GM19099 (cell line): Measurements from ENCODE around the gene INS.

Experiments
- POLR2A ChIP-seq: IDR thresholded peaks from 3 replicates; pipeline ENCODE4 v1.6.1; 2011; ENCODE audit warnings: low read depth; ENCODE audit not compliant: insufficient read length; ENCODE audit errors: extremely low read depth

Gene INS

DNA sequence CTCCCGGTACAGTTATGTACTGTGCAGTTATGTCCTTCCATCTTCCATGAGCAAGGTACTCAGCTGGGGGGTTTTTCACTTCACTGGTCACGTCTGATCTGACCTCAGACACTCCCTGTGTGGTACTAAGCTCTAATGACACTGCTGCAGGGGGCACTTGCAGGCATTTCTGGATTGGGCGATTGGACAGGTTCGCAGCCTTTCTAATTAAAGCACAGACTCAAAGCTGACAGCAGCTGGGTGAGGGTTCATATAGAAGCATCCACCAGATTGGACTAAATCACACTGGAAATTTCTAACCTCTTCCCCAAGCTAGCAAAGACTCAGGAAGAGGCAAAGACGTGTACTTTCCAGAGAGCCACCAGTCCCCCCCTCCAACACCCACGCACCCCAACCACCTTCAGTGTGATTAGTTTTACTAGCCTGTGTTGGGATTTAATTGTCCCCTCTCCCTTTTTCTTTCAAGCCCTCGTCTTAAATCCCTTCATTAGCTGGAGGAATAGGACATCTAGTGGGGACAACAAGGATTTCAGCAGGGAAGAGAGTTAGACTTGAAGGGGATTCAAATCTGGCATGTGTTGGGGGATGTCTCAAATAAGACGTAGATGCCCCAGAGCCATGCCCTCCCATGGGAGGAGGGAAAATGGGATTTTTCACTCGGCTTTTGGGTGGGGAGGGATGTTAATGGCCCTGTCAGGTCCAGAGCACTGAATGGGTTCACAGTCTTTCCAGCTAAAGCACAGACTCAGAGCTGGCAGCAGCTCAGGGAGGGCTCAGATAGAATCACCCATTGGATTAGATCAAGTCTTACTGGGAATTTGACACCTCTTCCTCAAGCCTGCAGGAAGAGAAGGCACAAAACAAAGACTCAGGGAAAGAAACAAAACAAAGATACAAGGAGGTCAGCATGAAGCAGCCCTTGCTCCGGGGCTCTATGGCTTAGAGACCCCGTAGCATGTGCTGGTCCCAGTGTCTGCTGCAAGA, 10.9 kb downstream of the INS start:
- no peak for TF ChIP-seq POLR2A

DNA sequence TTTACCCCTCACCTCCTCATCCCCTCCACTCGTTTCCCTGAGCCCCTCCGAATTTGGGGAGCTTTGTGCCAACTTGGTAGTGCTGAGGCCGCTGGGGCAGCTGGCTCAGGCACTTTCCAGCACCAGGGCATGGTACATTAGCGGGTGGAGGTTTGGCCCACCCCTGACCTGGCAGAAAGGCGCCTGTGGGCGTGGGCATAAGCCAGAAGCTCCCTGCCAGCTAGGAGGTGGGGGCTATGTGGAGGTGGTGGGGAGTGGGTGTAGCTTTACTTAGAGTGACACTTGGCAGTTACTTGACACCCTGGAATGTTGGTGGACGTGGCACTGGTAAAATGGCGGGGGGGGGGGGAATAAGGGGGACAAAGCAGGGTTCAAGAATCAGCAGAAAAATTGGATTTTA, 11.5 kb downstream of the INS start:
- TF ChIP-seq POLR2A, result no peak

- TF ChIP-seq POLR2A, result no peak
These were observed 12.4 kb downstream of the INS start for GRCh38 chr11:2148595-2148994.

GRCh38 chr11:2147391-2147790, 13.6 kb downstream of the INS start:
- TF ChIP-seq POLR2A, result no peak

DNA sequence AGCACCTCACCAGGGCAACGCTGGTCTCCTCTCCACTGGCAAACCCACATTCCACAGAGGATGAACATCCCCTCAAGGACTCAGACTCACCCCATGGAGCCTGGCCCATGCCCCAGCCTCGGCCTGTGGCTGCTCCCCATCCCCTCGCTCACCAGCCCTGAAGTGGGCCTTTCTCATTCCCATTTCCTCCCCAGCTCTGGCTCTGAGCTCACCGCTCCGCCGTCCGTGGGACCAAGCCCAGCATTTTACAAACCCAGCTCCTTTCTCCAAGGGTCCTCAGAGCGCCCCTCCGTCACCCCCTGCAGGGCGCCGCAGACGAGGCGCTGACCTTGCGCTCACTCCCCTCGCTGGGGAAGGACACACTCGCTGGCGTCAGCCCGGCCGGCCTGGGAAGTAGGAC, 15.0 kb downstream of the INS start:
- TF ChIP-seq POLR2A, result no peak

DNA sequence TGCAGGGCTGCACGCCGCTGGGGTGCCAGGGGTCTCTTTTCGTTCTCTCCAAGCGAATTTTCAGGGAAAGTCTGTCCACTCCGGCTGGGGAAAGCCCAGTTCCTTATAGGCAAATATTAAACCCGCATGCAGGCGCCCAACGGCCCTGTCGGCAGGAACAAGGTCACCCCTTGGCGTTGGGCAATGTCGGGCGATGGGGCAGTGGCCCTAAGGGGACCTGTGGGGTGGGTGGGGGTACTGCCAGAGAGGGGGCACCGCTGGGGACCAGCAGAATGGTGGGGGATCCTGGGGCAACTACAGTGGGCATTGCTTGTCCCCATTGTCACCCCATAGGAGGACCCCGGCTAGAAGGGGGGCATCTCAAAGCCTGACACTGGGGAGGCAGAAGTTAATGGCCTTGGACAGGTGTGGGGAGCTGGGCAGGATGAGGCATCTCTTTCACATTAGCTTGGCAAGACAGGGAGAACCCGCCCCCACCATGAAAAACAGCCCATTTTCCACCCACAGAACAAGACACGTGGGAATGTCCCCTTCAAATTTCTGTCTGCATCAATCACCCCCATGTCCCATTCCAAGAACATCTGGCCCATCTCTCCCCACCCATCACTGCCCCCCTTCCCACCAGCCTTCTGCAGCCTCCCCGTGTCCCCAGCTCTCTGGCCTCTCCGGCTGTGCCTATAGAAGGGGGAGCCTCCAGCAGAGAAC, 16.3 kb downstream of the INS start:
- no peak for TF ChIP-seq POLR2A

GRCh38 chr11:2143799-2144543, 17.0 kb downstream of the INS start:
- TF ChIP-seq POLR2A, result no peak

DNA sequence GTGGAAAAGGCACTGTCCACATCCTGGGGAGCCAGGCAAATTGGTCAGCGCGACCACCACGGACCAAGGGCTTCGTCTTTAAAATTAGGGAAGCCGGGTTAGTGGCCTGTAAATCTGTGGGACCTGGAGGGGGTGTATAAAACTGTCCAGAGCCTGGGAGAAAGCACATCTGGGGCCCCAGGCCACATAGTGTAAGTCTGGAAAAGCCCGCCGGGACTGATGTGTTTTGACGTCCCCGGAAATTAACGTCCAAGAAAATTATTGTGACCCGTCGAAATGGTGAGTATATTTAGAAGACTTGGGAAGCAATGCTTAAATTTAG, 17.6 kb downstream of the INS start:
- TF ChIP-seq POLR2A, result no peak

GRCh38 chr11:2142762-2143202, 18.2 kb downstream of the INS start:
- no peak for TF ChIP-seq POLR2A

- TF ChIP-seq POLR2A, result no peak
These were observed 18.7 kb downstream of the INS start for GRCh38 chr11:2142300-2142759.

DNA sequence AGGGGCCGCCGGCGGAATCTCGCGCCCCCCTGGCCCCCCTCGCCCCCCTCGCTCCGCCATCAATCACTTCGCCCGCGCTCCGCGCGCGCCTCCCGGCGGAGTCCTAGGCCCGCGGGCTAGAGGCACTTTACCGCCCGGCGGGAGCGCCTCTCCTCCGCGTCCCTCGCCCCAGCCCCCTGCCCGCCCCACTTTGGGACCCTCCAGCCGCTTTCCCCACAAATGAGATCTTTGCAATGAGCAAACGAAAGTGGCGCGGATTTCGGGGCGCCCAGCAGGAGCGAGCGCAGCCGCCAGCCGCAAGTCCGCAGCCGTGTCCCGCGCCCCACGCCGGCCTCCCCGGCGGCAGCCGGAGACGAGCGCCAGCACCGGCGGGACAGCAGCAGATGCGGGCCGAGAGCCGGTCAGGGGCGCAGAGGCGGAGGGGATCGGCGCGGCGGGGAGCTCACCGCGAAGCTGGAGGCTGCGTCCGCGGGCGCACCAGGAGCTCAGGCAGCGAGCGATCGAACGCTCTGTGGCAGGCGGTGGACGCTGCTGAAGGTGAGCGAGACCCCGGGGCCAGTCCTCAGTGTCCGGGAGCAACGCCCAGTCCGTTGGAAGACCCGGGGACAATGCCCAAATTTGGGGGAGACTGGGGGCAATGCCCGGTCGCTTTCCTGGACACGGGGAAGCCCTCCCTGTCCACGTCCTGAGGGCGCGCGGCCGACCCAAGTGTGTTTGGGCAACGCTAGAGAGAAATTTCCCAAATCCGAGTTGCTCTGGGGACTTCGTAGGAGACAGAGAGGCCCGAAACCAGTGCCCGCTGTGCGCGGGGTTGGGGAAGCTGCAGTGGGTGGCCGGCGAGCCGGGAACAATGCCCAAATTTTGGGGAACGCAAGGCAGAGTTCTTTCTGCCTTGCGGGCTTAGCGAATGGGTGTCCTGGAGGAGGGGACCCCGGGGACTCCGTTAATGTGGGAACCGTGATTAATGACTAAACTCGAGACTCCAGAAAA, 20.3 kb downstream of the INS start:
- no peak for TF ChIP-seq POLR2A

DNA sequence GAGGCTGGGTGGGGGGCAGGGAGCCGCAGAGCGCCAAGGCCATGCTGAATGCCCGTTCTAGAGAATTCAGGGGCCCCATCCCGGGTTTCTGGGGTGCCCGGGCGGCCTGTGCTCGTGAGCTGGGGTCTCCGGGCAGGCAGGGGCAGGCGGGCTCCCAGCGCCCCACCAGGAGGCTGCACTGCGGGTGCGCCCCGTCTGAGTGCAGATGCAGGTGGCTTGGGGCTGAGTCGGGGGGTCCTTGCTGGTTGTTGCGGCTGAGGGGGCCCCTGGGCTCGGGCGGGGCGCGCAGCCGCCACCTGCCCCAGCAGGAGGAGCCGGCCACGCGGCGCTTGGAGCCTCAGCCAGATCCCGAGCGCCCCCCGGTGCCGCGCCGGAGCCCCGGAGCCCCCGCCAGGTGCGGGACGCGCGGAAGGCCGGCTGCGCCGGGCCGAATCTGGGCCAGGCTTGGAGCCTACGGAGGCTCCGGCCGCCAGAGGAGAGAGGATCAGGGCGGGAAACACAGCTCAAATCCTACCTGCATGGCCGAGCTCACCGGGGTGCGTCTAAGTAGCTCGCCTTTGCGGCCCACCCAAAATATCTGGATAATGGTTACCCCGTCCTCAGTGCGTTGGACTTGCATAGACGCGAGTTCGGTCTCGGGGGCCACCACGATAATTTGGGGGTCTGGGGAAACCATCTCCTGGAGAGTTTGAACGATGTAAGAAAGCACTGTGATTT, 21.2 kb downstream of the INS start:
- no peak for TF ChIP-seq POLR2A

GRCh38 chr11:2139123-2139521, 21.9 kb downstream of the INS start, which contains the start of gene IGF2:
Gene IGF2, minus strand, starts transcription at chr11:2139389. Its CDS starts 3,866 bp downstream, at chr11:2135523.
- no peak for TF ChIP-seq POLR2A
